A673 (cell line): ENCODE measurements around the gene GGTA1.

Source experiments
- EZH2 ChIP-seq: fragments of 200-600 bp; sonication (generic); IDR thresholded peaks from 2 replicates; pipeline ENCODE4 v1.6.1; 2017; ENCODE audit warnings: borderline replicate concordance, low read depth, mild to moderate bottlenecking, mixed read lengths, antibody characterized with exemption, low read length; ENCODE audit not compliant: poor library complexity, severe bottlenecking
- TF ChIP-seq, protein P1 (sequence below): fragments of 300-800, 200-600 bp; sonication (generic); conservative IDR thresholded peaks from 2 replicates; pipeline ENCODE4 v1.5.1; 2017; ENCODE audit warnings: low read depth, mild to moderate bottlenecking, antibody characterized with exemption, low read length, moderate library complexity, mixed read lengths

DNA sequence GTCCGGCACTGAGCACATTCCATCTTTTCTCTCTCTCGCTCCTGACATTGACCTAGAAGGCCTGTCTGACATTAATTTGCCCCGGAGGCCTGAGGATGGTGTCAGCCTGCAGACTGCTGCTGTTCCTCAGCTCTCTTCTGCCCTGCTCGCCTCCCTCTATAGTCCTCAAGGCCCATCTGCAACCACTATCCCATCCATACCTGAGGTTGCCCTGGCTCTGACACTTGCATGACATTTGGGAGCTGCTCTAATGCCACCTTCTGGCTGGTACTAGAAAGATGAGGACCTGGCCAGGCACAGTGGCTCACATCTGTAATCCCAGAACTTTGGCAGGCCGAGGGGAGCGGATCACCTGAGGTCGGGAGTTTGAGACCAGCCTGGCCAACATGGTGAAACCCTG is 38.6 kb upstream of the GGTA1 start:
- TF ChIP-seq EZH2: no peak
- TF ChIP-seq, protein P1, sequence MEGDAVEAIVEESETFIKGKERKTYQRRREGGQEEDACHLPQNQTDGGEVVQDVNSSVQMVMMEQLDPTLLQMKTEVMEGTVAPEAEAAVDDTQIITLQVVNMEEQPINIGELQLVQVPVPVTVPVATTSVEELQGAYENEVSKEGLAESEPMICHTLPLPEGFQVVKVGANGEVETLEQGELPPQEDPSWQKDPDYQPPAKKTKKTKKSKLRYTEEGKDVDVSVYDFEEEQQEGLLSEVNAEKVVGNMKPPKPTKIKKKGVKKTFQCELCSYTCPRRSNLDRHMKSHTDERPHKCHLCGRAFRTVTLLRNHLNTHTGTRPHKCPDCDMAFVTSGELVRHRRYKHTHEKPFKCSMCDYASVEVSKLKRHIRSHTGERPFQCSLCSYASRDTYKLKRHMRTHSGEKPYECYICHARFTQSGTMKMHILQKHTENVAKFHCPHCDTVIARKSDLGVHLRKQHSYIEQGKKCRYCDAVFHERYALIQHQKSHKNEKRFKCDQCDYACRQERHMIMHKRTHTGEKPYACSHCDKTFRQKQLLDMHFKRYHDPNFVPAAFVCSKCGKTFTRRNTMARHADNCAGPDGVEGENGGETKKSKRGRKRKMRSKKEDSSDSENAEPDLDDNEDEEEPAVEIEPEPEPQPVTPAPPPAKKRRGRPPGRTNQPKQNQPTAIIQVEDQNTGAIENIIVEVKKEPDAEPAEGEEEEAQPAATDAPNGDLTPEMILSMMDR: no peak
